Mesenchymal stem cell (in vitro differentiated cells and primary cell): ENCODE results near the gene TCF25.

Source experiments
- DNase-seq: peaks from one replicate; pipeline ENCODE4 v3.0.0-alpha.2; 2013
- H2AFZ ChIP-seq: one replicate; pipeline ENCODE4 v1.6.1; 2013; ENCODE audit warnings: low read depth, mild to moderate bottlenecking, control low read depth, inconsistent platforms, low read length, moderate library complexity
- H2AK5ac ChIP-seq: 2 replicates; pipeline ENCODE4 v1.6.1; 2013; ENCODE audit warnings: low read length, moderate library complexity, mild to moderate bottlenecking, inconsistent platforms; ENCODE audit not compliant: severe bottlenecking
- H2BK120ac ChIP-seq: one replicate; pipeline ENCODE4 v1.6.1; 2013; ENCODE audit warnings: low read depth, mild to moderate bottlenecking, inconsistent platforms, low read length, moderate library complexity
- H2BK12ac ChIP-seq, 2 experiments: one replicate each; pipeline ENCODE4 v1.6.1; 2013; ENCODE audit warnings: inconsistent platforms in 2 of 2, low read length in 2 of 2, mild to moderate bottlenecking in 2 of 2, moderate library complexity in 2 of 2, control low read depth in 1 of 2
- H2BK15ac ChIP-seq: one replicate; pipeline ENCODE4 v1.6.1; 2013; ENCODE audit warnings: mild to moderate bottlenecking, low read depth, inconsistent platforms; ENCODE audit not compliant: poor library complexity, severe bottlenecking
- H2BK5ac ChIP-seq: 2 replicates; pipeline ENCODE4 v1.6.1; 2013; ENCODE audit warnings: low read depth, mild to moderate bottlenecking, low read length, control low read depth, inconsistent platforms; ENCODE audit not compliant: poor library complexity, severe bottlenecking
- H3K14ac ChIP-seq, 2 experiments: one replicate each; pipeline ENCODE4 v1.6.1; 2013; ENCODE audit warnings: inconsistent platforms in 2 of 2, low read length in 2 of 2, control low read depth in 1 of 2, mild to moderate bottlenecking in 1 of 2, moderate library complexity in 1 of 2
- H3K18ac ChIP-seq, 2 experiments: one replicate each; pipeline ENCODE4 v1.6.1; 2013; ENCODE audit warnings: inconsistent platforms in 2 of 2, low read length in 2 of 2, control low read depth in 1 of 2, low read depth in 1 of 2, mild to moderate bottlenecking in 1 of 2
- H3K23ac ChIP-seq, 2 experiments: one replicate each; pipeline ENCODE4 v1.6.1; 2013; ENCODE audit warnings: inconsistent platforms in 2 of 2, low read length in 2 of 2, mild to moderate bottlenecking in 2 of 2, moderate library complexity in 2 of 2, control low read depth in 1 of 2
- H3K27ac ChIP-seq: 2 replicates; pipeline ENCODE4 v1.5.1; 2013; ENCODE audit warnings: mild to moderate bottlenecking, moderate library complexity, low read length, control low read depth, inconsistent platforms; ENCODE audit not compliant: poor library complexity, severe bottlenecking
- H3K27me3 ChIP-seq, 2 experiments: 2 replicates each; pipeline versions ENCODE4 v1.6.1 to v1.7.0; 2013; ENCODE audit warnings: low read length in 2 of 2, mild to moderate bottlenecking in 2 of 2, moderate library complexity in 2 of 2, control low read depth in 1 of 2, inconsistent platforms in 1 of 2; ENCODE audit not compliant: control insufficient read depth in 1 of 2, insufficient read depth in 1 of 2
- H3K36me3 ChIP-seq, 2 experiments: 2 replicates each; pipeline versions ENCODE4 v1.6.1 to v1.7.0; 2013; ENCODE audit warnings: low read length in 2 of 2, control low read depth in 1 of 2, inconsistent platforms in 1 of 2, low read depth in 1 of 2, mild to moderate bottlenecking in 1 of 2; ENCODE audit not compliant: insufficient read depth in 2 of 2, control insufficient read depth in 1 of 2
- H3K4ac ChIP-seq, 2 experiments: one replicate each; pipeline ENCODE4 v1.6.1; 2013; ENCODE audit warnings: inconsistent platforms in 2 of 2, low read length in 2 of 2, mild to moderate bottlenecking in 2 of 2, moderate library complexity in 2 of 2, control low read depth in 1 of 2, low read depth in 1 of 2
- H3K4me1 ChIP-seq: 2 replicates; pipeline ENCODE4 v1.6.1; 2013; ENCODE audit warnings: low read depth, low read length, control low read depth; ENCODE audit not compliant: control insufficient read depth, insufficient read depth
- H3K4me2 ChIP-seq: 2 replicates; pipeline ENCODE4 v1.6.1; 2013; ENCODE audit warnings: low read length, mild to moderate bottlenecking, inconsistent platforms; ENCODE audit not compliant: poor library complexity, severe bottlenecking
- H3K4me3 ChIP-seq, 2 experiments: 2 replicates each; pipeline versions ENCODE4 v1.5.1 to v1.7.0; 2013; ENCODE audit warnings: low read length in 2 of 2, mild to moderate bottlenecking in 2 of 2, control low read depth in 1 of 2, low read depth in 1 of 2; ENCODE audit not compliant: insufficient read depth in 1 of 2
- H3K79me1 ChIP-seq: replicated peaks from 2 replicates; pipeline ENCODE4 v1.6.1; 2013; ENCODE audit warnings: mild to moderate bottlenecking, control low read depth, low read length, inconsistent platforms; ENCODE audit not compliant: poor library complexity, severe bottlenecking
- H3K9ac ChIP-seq: 2 replicates; pipeline ENCODE4 v1.7.0; 2013; ENCODE audit warnings: mild to moderate bottlenecking, low read length, moderate library complexity
- H3K9me3 ChIP-seq: 2 replicates; pipeline ENCODE4 v1.7.0; 2013; ENCODE audit warnings: mild to moderate bottlenecking, low read length; ENCODE audit not compliant: control insufficient read depth
- H4K8ac ChIP-seq: one replicate; pipeline ENCODE4 v1.6.1; 2013; ENCODE audit warnings: inconsistent platforms, mild to moderate bottlenecking, low read length, moderate library complexity
- H4K91ac ChIP-seq: one replicate; pipeline ENCODE4 v1.6.1; 2013; ENCODE audit warnings: mild to moderate bottlenecking, low read length, inconsistent platforms
- WGBS: methylation state at CpG from one replicate; pipeline ENCODE4 v1.1.7; 2013; ENCODE audit warnings: mixed read lengths; 5-methylcytosine and 5-hydroxymethylcytosine counted together

Gene TCF25

DNA sequence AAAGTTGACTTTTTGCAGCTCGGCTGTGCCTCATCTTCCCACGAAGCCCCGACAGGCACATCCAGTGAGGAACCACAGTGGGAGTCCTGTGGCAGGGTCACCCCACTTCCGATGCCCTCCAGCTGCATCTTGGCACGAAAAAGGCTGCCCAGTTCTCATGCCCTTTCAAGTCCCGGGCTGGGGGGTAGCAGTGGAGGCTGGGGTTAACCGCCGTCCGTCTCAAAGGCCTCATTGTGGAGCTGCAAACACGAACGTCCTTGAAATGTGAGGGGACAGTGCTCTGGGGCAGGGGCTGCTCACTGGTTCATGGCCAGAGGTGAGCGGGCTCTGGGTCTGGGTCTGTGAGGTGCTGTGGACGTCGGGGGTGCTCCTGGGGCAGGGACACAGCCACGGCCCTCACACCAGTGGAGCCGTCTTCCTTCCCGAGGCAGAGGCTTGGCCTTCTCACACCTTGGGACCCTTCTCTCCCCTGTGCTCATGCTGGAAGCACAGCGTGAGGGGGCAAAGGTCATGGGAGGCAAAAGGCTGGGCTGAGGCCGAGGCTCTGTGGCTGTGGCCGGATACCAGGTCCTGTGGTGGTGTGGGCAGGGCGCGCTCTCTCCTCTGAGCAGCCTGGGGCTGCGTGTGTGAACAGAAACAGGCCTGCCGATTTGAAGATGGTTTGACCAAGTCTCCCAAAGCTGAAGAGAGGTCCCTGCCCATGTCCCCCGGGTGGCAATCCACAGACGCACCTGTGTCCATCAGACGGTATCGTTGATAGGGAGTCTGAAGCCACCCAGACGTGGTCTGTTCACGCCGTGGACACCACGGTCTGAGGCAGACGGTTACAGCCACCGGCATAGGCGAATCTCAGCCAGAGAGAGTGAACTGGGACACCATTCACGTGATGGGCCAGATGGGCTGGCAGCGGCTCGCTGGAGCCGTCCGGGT is 42.2 kb downstream of the TCF25 start:
- Histone ChIP-seq H3K4me3 (no peak overlapping the region), H3K4me1 (peaks cover 32% of the 10 kb centered on the region)

DNA sequence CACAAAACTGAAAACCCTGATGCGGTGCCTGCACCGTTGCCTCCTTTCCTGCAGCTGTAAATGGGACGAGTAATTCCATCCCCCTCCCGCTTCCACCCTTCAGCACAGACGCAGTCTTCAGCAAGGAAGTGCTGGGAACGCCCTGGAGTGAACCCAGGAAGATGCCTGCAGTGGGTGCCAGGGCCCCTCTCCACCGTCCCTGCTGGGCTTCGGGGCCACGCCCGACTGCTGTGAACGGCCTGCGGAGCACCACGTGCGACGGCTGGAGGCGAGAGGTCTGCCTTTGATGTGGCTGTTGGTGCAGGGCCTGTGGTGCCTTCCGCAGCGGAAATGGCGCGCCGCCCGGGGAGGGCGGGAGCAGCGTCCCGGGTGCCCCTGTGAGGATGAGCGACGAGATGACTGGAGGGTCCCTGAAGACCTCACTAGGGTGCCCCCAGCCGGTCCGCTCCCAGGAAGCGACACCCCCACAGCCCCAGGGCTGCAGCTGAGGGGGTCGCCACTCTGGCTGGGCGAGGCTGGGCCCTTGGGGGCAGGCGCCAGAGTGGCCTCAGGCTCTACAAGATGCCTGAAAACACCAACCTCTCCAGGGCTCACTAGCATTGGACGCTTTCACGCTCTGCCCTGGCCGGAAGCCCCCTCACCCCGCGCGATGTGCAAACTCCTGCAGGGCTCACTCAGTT is 44.5 kb downstream of the TCF25 start:
- H2BK12ac ChIP-seq = peak overlapping the region; percentile 22 to 75
- peak overlapping the region; percentile 72 for H2AFZ ChIP-seq
- peak overlapping the region; percentile 93 for H4K8ac ChIP-seq
- H3K9me3 ChIP-seq = no peaks in the 10 kb centered on the region
- H3K4ac ChIP-seq = peak overlapping the region; percentile 83 to 94
- peak; percentile 85 for DNase-seq
- H4K91ac ChIP-seq = peak overlapping the region; percentile 94
- peak overlapping the region in 1 of 2 experiments; percentile 16 for H3K23ac ChIP-seq
- peak overlapping the region; percentile 89 to 95 for H3K18ac ChIP-seq
- H3K14ac ChIP-seq = peak overlapping the region in 1 of 2 experiments; percentile 48
- no peaks in the 10 kb centered on the region for H3K27me3 ChIP-seq
- peak overlapping the region; percentile 56 to 76 for H3K4me3 ChIP-seq
- no peak overlapping the region for H2BK5ac ChIP-seq
- peak overlapping the region; percentile 97 for H2BK15ac ChIP-seq
- H3K4me1 ChIP-seq = peaks cover 41% of the 10 kb centered on the region
- peak overlapping the region; percentile 66 for H3K9ac ChIP-seq
- H3K36me3 ChIP-seq = peaks cover 11 to 21% of the 10 kb centered on the region in 2 experiments
- peak overlapping the region; percentile 94 for H3K4me2 ChIP-seq
- H3K27ac ChIP-seq = peak overlapping the region; percentile 36
- H2AK5ac ChIP-seq = no peak overlapping the region
- WGBS = under 1% methylated on average over 35 of the region's 39 CpGs
- H3K79me1 ChIP-seq = peaks cover 2% of the 10 kb centered on the region
- H2BK120ac ChIP-seq = peak overlapping the region; percentile 81

More for the DNA sequence above, 42.2 kb downstream of the TCF25 start:
- Histone ChIP-seq H2BK12ac (no peak overlapping the region), H3K14ac (no peak overlapping the region), H4K8ac (no peak overlapping the region), H2AK5ac (no peak overlapping the region), H3K36me3 (peaks cover 31 to 42% of the 10 kb centered on the region in 2 experiments), H4K91ac (peak overlapping the region; percentile 24), H3K18ac (no peak overlapping the region), H3K4ac (no peak overlapping the region), H3K79me1 (peaks cover 5% of the 10 kb centered on the region), H2BK5ac (no peak overlapping the region), H2BK15ac (no peak overlapping the region), H3K9ac (no peak overlapping the region), H3K27me3 (no peaks in the 10 kb centered on the region), H2AFZ (no peak overlapping the region), H3K23ac (no peak overlapping the region), H2BK120ac (no peak overlapping the region), H3K4me2 (no peak overlapping the region), H3K9me3 (no peaks in the 10 kb centered on the region), H3K27ac (no peak overlapping the region)
- WGBS = 93% methylated on average over 40 of the region's 40 CpGs
- no peak for DNase-seq

DNA sequence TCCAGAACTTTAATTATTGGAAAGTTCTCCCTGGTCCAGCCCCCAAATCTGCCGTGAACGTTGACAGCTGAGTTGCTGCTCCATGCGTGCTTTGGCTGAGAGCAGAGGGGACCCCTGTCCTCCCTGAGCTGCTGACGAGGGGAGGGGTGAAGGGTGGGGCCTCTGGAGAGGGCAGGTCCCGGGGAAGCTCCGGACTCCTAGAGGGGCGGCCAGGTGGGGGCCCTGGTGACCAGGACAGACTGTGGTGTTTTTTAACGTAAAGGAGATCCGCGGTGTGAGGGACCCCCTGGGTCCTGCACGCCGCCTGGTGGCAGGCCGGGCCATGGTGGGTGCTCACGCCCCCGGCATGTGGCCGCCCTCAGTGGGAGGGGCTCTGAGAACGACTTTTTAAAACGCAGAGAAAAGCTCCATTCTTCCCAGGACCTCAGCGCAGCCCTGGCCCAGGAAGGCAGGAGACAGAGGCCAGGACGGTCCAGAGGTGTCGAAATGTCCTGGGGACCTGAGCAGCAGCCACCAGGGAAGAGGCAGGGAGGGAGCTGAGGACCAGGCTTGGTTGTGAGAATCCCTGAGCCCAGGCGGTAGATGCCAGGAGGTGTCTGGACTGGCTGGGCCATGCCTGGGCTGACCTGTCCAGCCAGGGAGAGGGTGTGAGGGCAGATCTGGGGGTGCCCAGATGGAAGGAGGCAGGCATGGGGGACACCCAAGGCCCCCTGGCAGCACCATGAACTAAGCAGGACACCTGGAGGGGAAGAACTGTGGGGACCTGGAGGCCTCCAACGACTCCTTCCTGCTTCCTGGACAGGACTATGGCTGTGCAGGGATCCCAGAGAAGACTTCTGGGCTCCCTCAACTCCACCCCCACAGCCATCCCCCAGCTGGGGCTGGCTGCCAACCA is 45.3 kb downstream of the TCF25 start, which contains the start of gene MC1R:
MC1R (plus strand) TSS at position 410 of the 895 bp plus-strand sequence; CDS start at position 807, 397 bp downstream.
- peak within 1 kb of the TSS; percentile 94 for H4K91ac ChIP-seq
- DNase-seq = peak; percentile 71
- peak within 1 kb of the TSS; percentile 29 for H2AK5ac ChIP-seq
- H3K36me3 ChIP-seq = peaks cover 3 to 13% of the 10 kb centered on the region in 2 experiments
- 11% methylated on average over 23 of the region's 23 CpGs for WGBS
- peak within 1 kb of the TSS; percentile 93 for H4K8ac ChIP-seq
- H2BK120ac ChIP-seq = peak within 1 kb of the TSS; percentile 81
- H3K79me1 ChIP-seq = peaks cover 4% of the 10 kb centered on the region
- H2BK5ac ChIP-seq = no peak within 1 kb of the TSS
- peak within 1 kb of the TSS; percentile 94 for H3K4me2 ChIP-seq
- peak within 1 kb of the TSS; percentile 85 to 91 for H2BK12ac ChIP-seq
- peak within 1 kb of the TSS; percentile 56 to 86 for H3K4me3 ChIP-seq
- no peaks in the 10 kb centered on the region for H3K9me3 ChIP-seq
- peak within 1 kb of the TSS; percentile 66 for H3K9ac ChIP-seq
- peak within 1 kb of the TSS; percentile 72 for H2AFZ ChIP-seq
- peaks cover 46% of the 10 kb centered on the region for H3K4me1 ChIP-seq
- H2BK15ac ChIP-seq = peak within 1 kb of the TSS; percentile 97
- peak within 1 kb of the TSS; percentile 83 to 99 for H3K4ac ChIP-seq
- peak within 1 kb of the TSS; percentile 36 for H3K27ac ChIP-seq
- peak within 1 kb of the TSS; percentile 89 to 95 for H3K18ac ChIP-seq
- no peaks in the 10 kb centered on the region for H3K27me3 ChIP-seq
- H3K23ac ChIP-seq = peak within 1 kb of the TSS in 1 of 2 experiments; percentile 16
- H3K14ac ChIP-seq = peak within 1 kb of the TSS in 1 of 2 experiments; percentile 79
